OCI-LY7 (cell line): Measurements from ENCODE around the gene ANXA4.

Experiments
- CTCF ChIP-seq: fragments of 200-600 bp; sonication (generic); conservative IDR thresholded peaks from 2 replicates; pipeline ENCODE4 v1.5.1; 2014; ENCODE audit warnings: mild to moderate bottlenecking, antibody characterized with exemption, low read length, moderate library complexity, mixed read lengths
- EZH2phosphoT487 ChIP-seq: fragments of 200-600 bp; sonication (generic); IDR thresholded peaks from 2 replicates; pipeline ENCODE4 v1.6.1; 2018; ENCODE audit warnings: low read depth, borderline replicate concordance, mild to moderate bottlenecking, mixed run types, antibody characterized with exemption, low read length, moderate library complexity, mixed read lengths

GRCh38 chr2:69742322-69742952, 503 bp downstream of the ANXA4 start:
- TF ChIP-seq CTCF (no peak), EZH2phosphoT487 (no peak)
